CD4-positive, alpha-beta T cell treated with Interleukin-17A for 1 hour (primary cell): ENCODE data around the gene MMP10.
"Not testable (repeated sequence)": the region's sequence is repeated elsewhere in the genome, so short reads cannot be mapped to it uniquely, and the experiment has no call there.

Experiments used
- DNase-seq: peaks from one replicate; pipeline ENCODE4 v3.0.0-alpha.2; 2020

MMP10 gene

DNA sequence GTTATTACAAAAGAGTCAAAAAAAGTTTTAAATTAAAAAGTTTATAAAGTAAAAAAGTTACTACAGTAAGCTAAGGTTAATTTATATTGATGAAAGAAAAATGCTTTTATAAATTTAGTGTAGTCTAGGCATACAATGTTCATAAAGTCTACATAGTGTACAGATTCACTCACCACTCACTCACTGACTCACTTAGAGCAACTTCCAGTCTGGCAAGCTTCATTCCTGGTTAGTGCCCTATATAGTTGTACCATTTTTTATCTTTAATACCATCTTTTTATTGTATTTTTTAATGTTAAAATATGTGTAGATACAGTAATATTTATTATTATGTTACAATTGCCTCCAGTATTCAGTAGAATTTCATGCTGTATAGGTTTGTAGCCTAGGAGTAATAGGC is 2.6 kb upstream of the MMP10 start:
- DNase-seq: no peak

DNA sequence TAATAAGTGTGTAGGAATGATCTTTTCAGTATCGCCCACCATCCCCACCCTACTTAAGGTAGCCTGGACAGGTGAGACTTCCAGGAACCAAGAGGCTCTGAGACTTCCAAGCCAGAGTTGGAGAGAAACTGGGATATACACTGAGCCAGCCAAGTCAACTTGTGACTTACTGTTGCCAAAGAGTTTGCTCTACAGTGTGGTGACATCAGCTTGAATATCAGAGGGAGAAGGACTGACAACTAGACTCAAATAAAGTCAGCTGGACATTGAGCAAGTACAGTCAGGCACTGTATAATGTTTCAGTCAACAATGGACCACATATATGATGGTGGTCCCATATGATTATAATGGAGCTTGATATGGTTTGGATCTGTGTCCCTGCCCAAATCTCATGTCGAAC is 1.2 kb upstream of the MMP10 start:
- DNase-seq: no peak

DNA sequence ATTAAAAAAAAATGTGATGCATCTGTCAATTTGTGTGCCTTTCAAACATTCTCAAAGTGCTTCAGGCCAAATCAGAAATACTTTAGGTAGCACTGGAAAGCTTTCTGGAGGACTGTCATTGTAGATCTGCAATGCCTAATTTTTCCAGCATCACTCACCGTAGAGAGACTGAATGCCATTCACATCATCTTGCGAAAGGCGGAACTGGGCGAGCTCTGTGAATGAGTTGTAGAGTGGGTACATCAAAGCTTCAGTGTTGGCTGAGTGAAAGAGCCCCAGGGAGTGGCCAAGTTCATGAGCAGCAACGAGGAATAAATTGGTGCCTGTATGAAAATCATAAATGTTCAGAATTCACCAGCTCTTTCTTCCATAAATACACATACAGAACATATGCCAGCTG is 4.0 kb downstream of the MMP10 start:
- DNase-seq: no peak

DNA sequence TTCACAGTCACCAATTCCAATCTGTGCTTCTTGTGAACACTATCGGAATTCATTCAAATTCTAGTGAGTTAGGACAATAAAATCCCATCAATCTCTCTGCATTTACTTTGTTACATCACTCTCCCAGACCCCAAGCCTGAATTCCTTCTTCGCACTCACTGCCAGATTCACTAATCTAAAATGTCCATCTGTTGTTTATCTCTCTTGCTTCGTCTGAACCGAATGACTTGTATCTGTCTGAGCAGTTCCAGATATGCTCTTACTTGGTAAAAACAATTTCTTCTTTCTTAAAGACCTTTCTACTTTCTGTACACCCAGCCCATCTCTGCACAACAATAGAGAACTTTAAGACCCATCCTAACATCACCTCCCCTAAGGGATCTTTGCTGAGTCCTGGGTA is 7.0 kb downstream of the MMP10 start:
- no peak for DNase-seq

DNA sequence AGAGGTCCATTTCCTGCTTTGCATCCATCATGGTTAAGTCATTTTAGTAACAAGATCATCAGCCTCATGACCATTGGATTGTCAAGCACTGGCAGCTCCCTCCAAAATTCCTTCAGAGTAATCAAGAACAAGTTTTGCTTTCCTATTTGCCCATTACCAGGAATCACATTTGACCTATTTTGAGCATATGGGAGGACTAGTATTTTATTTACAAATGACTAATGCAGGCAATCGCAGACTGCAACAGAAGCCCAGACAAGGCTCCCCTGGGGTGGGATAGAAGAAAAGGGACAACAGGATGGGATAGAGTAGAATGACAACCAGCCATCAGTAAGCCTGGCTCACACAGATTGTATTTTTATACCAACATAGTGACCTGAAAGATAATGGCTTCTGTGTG is 9.1 kb downstream of the MMP10 start:
- no peak for DNase-seq

DNA sequence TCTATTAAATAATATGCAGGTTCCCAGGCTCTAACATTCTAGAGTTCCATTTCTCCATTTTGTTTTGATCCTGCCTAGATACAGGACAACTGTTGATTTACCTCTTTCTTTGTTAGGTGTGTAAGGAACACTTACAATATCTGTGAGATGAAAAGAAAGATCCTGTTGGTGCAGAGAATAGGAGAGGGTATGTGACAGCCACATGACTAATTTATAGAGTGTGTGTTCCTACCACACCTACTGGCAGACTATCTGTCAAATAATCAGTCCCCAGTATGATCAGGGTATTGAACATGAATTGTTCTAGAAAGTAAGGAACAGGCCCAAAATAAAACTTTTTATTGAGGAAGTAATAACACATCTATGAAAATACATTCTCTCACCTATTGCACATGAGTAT is 10.2 kb downstream of the MMP10 start:
- DNase-seq: no peak

DNA sequence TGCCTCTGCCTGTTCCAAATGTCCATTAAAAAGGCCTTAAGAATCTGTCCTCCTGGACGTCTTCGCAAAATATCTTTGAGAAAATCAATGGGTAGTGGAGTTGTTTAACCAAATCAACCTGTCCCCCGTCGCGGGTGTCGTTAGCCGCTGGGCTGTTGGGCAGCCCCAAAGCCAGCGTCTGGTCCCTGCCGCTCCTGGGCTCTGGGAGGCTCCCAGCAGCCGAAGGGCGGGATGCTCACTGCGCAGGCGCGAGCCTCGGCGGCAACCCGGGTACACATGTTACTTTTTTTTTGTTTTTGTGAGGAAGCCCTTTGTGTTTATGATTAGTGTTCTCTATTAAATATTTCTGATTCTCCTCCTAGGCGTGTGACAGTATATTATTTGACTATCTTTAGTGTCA is 12.6 kb downstream of the MMP10 start:
- DNase-seq: no peak

DNA sequence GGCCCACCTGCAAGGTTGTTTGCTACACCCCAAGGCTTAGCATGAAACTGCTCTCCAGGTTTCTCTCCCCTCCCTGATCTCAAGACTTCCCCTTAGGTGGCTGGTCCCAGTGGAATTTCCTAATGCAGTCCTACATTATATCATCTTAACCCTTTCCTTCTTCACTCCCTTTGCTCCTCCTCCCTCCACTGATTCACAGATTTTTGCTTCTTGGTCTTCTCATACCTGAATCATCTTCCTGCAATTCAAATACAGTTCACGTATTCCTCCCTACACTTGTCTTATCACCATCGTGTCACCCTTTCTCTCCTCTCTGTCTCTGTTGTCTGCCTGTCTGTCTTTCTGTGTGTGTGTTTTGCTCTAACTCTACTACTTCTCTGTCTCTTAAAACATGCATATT is 17.0 kb downstream of the MMP10 start:
- DNase-seq: no peak

DNA sequence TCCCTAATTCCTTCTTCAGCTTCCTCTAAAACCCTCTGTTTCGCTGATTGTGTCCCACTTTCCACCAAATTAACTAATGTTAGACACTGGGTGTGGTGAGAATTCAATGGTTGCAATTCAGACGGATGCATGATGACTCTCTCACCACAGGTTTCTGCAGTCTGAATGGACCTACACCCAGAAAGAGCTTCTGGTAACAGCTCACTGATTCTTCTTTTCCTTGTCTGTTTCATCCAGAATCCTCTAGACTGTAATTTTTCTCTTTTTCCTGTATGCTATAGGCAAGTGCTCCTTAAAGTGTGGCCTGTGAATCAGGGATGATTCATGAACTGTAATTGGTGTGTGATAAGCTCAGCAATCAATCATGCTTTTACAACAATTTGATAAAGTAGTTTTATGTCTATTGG is 18.1 kb downstream of the MMP10 start:
- no peak for DNase-seq

DNA sequence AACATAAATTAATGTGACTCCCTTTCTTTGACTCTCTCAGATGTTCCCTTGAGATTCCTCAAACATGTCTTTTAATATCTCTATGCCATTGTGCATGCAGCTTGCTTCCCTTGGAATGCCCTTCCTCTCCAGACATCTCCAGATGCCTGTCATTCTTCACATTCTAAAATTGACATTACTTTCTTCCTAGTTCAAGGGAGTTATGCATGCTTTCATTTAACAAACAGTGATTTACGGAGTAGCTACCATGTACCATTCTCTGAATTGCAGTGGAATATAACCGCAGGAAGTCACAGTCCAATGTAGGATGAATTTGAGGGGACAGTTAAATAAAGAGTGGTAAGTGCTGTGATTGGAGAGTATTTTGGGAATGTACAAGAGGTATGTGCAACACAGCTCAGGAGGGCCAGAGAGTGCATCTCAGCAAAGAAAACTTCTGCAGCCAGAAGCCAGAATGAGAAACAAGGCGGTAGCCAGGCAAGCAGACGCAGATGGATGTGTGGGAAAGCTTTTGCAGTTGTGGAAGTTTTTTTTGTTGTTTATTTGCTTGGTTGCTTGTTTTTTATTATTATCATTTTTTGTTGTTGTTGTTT is 18.7 kb downstream of the MMP10 start:
- no peak for DNase-seq

DNA sequence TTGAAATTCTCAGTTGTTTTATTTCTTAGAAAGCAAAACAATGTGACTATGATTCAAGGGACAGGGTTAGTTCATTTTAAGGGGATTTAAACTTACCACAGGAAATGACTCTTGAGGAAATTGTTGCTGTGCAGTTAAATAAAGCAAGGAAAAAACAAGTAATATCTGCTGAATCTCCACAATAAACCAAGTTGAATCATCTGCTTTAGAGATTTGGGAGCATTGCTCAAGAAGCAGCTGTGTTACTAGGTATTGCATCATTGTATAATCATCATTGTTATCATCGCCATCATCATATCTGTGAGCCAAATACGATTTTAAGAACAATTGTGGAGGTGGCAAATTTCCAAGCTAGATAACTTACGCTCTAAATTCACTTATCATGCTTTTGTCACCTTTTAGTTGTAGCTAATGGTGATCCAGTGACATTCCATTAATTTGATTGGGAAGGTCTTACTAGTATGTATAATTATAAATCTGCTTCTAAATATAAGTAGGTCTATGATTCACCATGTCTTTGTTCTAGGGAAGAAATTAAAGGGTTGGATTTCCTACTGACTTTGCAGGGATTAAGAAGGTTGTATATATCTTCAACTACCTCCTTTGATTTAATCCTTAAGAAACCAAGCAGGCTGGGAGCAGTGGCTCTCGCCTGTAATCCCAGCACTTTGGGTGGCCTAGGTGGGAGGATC is 19.9 kb downstream of the MMP10 start:
- DNase-seq: no peak

DNA sequence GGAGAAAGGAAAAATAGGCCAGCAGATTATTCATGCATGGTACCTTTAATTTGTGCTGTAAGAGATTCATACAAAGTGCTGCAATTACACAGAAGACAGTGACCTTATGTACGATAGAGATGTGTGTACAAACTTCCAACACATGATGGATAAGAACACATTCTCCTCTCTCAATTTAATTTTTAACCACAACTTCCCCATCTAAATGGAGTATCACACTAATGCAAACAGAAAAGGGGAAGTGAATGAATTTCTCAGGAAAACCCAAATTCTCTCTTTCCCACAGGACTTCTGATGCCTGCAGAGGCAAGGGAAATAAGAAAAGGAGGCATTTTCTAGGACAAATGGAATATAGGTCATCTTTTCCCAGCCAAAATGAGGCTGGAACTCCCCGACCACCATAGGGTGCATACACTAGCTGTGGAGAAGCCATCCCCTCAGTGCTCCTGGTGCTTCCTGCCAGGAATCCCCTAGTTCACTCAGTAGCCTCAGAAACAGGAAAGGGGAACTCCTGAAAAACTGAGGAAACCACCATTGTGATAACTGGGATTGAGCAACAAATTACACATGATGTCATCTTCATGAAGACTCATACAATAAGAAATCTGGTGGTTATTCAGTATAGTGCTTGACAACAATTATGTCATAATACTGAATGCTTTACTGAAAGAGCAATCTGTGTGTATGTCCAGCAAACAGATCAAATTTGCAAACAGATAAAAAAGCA is 22.4 kb downstream of the MMP10 start:
- no peak for DNase-seq

DNA sequence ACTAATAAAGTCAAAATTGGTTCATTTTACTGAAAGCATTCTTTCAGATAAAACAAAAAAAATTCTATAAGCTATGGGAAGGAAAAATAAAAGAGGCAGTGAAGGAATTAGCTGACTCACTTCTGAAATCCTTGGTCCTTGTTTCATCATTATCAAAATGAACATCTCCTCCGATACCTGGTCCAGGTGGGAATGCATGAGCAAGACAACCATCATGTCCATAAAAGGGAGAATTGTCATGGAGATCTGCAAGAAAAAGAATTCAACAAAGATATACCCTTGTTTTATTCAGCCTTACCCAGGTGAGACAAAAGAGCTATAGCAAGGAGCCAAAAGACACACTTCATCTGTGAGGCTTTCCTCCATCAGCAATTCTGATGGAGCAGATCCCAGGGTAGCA is 27.2 kb downstream of the MMP10 start:
- no peak for DNase-seq

DNA sequence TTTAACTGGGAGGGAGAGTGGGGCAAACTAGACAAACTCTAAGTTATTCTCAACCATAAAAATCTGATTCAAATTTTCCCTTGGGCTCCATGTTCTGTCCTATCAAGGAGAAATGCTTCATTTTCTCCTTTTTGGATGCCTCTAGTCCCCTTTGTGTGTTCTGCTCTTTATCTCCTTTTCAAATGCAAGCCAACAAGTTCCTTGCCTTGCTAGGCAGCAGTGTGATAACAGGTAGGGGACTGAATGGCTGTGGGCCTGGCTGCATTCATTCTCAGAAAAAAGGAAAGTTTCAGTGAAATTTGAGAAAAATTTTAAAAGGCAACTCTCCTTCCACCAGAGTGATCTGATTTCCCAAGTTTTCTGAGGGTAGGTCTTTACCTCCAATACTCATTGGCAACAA is 28.8 kb downstream of the MMP10 start:
- no peak for DNase-seq

DNA sequence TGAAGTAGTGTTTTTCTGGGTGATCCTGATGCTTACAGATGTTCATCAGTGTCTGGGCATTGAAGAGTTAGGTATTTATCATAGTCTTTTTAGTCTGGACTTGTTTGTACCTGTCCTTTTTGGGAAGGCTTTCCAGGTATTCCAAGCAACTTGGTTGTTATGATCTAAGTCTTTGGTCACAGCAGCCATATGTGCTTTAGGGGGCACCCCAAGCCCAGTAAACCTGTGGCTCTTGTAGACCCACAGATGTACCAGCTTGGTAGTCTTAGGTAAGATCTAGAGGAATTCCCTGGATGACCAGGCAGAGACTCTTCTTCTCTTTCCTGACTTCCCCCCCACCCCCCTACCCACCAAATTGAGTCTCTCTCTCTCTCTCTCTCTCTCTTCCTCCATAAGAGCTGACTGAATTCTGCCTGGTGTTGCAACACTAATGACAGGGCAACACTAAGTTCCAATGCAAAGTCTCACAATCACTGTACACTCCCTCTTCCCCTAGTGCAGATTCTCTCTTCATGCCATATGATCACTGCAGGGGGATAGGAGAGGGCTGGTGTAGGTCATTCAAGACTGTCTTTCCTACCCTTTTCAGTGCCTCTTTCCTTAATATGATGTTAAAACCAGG is 31.2 kb downstream of the MMP10 start:
- DNase-seq: no peak

DNA sequence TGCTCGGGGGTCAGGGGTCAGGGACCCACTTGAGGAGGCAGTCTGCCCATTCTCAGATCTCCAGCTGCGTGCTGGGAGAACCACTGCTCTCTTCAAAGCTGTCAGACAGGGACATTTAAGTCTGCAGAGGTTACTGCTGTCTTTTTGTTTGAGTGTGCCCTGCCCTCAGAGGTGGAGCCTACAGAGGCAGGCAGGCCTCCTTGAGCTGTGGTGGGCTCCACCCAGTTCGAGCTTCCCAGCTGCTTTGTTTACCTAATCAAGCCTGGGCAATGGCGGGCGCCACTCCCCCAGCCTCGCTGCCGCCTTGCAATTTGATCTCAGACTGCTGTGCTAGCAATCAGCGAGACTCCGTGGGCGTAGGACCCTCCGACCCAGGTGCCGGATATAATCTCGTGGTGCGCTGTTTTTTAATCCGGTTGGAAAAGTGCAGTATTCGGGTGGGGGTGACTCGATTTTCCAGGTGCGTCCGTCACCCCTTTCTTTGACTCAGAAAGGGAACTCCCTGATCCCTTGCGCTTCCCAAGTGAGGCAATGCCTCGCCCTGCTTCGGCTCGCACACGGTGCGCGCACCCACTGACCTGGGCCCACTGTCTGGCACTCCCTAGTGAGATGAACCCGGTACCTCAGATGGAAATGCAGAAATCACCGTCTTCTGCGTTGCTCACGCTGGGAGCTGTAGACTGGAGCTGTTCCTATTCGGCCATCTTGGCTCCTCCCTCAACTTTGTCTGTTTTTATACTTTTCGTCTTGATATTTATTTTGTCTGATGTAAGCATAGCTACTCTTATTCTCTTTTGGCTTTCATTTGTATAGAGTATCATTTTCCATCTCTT is 33.5 kb downstream of the MMP10 start:
- DNase-seq: not testable (repeated sequence)

DNA sequence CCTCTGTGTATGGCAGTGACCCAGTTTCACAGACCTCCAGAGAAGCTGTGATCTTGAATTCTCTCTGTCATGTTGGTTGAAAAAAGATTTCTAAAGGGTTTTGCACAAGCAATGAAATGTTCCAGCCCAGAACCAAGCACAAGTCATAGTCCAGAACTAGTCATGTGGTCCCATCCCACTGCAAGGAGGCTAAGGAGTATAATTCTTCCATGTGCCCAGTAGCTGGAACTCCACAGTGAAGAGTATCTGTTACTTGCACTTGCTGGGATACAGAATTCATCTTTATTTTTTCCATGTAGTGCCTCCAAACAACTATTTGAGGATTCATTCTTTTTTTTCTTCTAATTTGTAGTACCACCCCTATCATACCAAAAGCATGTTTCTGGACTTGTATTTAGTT is 45.8 kb downstream of the MMP10 start:
- DNase-seq: no peak

DNA sequence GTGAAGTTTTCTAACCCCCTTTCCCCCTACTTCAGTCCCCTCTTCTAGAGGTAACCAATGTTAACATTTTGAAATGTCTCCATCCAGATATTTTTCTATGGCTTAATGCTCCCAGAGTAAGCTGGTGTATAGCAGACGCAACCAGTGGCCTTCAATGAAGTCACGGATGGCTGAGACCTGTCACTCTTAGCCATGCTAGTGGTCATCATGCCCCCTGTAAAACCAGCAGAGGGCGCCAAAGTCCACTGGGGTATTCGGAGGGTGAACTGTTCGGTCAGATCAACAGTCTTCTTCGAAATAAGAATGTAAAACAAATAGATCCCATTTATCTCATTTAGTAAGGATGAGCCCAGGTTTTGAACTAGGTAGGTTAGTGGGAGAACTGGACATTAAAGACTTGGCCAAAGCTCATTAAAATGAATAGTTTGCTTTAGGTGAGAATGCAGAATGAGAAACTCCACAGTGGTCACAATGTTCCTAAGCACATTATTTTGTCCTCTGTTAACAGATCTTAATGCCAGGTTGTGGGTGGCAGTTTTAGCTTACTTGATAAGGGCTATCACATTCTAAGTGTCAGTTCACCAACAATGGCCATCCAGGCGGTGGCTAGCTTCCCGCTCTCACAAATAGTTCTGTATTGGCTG is 47.1 kb downstream of the MMP10 start:
- DNase-seq: peak; percentile 14

DNA sequence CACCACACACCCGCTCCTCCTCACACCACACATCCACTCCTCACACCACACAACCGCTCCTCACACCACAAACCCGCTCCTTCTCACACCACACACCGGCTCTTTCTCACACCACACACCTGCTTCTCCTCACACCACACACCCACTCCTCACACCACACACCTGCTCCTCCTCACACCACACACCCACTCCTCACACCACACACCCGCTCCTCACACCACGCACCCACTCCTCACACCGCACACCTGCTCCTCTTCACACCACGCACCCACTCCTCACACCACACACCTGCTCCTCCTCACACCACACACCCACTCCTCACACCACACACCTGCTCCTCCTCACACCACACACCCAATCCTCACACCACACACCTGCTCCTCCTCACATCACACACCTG is 49.5 kb downstream of the MMP10 start:
- DNase-seq: not testable (repeated sequence)

DNA sequence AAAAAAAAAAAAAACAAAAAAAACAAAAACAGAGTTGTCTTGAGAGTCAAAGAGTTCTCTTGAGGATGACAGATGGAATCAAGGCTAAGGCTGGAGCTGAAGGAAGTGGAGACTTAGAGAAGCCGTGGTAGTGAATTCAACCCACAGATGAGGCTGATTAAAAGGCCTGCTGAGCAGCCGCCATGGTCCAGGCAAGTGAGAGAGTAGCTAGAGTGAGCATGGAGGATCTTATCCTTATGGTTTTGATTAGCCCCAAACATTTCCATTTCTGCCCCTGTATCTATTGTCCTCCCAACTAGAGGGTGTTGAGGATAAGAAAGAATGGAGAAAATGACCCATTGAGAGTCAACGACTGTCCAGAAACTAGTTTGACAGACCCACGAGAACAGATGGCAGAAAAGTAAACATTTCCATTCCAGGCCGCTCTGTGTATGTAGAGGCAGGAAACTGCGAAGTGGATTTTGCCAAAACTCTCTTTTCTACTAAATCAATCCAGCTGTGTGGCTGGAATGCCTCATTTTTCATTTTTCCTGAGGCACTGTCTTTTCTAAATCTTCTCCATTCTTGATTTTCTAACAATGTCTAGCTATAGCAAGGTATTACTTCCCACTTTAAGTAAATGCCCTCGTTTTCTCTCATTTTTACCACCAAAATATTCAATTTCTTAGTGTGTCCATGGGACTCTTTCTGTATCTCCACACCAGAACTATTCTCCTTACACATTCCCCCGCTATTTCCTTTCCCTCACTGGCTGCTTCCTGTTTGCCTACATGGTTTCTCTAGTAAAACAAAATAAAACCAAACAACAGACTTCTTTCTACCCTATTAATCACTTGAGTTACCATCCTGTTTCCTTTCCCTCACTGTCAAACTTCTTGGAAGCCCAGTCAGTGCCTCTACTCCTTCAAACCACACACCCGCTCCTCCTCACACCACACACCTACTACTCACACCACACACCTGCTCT is 50.3 kb downstream of the MMP10 start:
- no peak for DNase-seq

DNA sequence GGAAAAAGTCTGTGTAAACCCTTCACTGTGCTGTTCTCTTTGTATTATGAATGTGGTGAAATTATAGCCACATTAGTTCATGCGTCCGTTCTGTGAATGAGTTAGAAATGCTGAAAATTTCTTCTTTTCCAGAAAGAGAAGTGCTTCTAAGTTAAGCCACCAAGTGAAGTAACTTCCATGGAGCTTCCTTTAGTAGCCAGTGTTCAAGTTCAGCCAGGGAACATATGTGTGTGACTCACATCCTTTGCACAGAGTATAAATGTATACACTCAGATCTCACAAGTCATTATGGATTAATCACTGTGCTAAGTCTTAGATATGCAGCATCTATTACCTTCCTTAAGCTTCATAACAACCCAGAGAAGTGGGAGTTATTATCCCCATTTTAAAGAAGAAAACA is 52.5 kb downstream of the MMP10 start:
- DNase-seq: peak; percentile 3
